Keratinocyte (primary cell): ENCODE results near the gene CC2D2A. TPM values are rescaled to one million over a fixed set of nuclear protein-coding genes. Genes with fewer than 3 reads are reported as not detected.
"Not testable (repeated sequence)": the region's sequence is repeated elsewhere in the genome, so short reads cannot be mapped to it uniquely, and the experiment has no call there.

Experiments used
- DNase-seq: peaks from one replicate; pipeline ENCODE4 v3.0.0-alpha.2; 2011; ENCODE audit warnings: low read depth, missing footprints, low spot score
- FAIRE-seq: peaks from 2 replicates; lab custom pipeline; 2011; peaks lifted over from hg19 to GRCh38; lab: Jason Lieb, UNC
- H2AFZ ChIP-seq: 2 replicates; pipeline ENCODE4 v1.6.0; 2012; ENCODE audit warnings: low read length, control low read depth, inconsistent platforms; ENCODE audit not compliant: control insufficient read depth
- H3K27ac ChIP-seq: 2 replicates; pipeline ENCODE4 v1.5.1; 2011; ENCODE audit warnings: low read length; ENCODE audit not compliant: control insufficient read depth, insufficient read depth
- H3K27me3 ChIP-seq: 3 replicates; pipeline ENCODE4 v1.6.0; 2011; ENCODE audit warnings: low read length; ENCODE audit not compliant: control insufficient read depth, insufficient read depth; ENCODE audit errors: extremely low read depth
- H3K36me3 ChIP-seq, 2 experiments: 2 replicates in 1 of 2; 3 replicates in 1 of 2; pipeline ENCODE4 v1.5.1; 2011; ENCODE audit warnings: low read length in 2 of 2, mild to moderate bottlenecking in 1 of 2; ENCODE audit not compliant: control insufficient read depth in 2 of 2, insufficient read depth in 2 of 2; ENCODE audit errors: extremely low read depth in 1 of 2
- H3K4me1 ChIP-seq: 3 replicates; pipeline ENCODE4 v1.5.1; 2011; ENCODE audit warnings: low read length; ENCODE audit not compliant: control insufficient read depth, insufficient read depth; ENCODE audit errors: extremely low read depth
- H3K4me2 ChIP-seq: 3 replicates; pipeline ENCODE4 v1.6.0; 2011; ENCODE audit warnings: low read depth, low read length; ENCODE audit not compliant: control insufficient read depth, insufficient read depth; ENCODE audit errors: extremely low read depth
- H3K4me3 ChIP-seq, 3 experiments: fragments of 200-600 bp in 1 of 3; sonication (generic) in 1 of 3; 2 replicates in 2 of 3; 3 replicates in 1 of 3; pipeline ENCODE4 v1.5.1; 2011 to 2016; ENCODE audit warnings: low read length in 3 of 3, mild to moderate bottlenecking in 3 of 3, control low read depth in 2 of 3, inconsistent platforms in 1 of 3, low read depth in 1 of 3, mixed read lengths in 1 of 3, mixed run types in 1 of 3, moderate library complexity in 1 of 3; ENCODE audit not compliant: control insufficient read depth in 2 of 3, insufficient read depth in 2 of 3; ENCODE audit errors: extremely low read depth in 1 of 3
- H3K79me2 ChIP-seq: 2 replicates; pipeline ENCODE4 v1.6.0; 2012; ENCODE audit warnings: low read length; ENCODE audit not compliant: control insufficient read depth, insufficient read depth
- H3K9ac ChIP-seq: 3 replicates; pipeline ENCODE4 v1.6.0; 2011; ENCODE audit warnings: low read length; ENCODE audit not compliant: control insufficient read depth, insufficient read depth; ENCODE audit errors: extremely low read depth
- H3K9me1 ChIP-seq: 3 replicates; pipeline ENCODE4 v1.6.0; 2011; ENCODE audit warnings: low read length; ENCODE audit not compliant: control insufficient read depth, insufficient read depth; ENCODE audit errors: extremely low read depth
- H3K9me3 ChIP-seq: 2 replicates; pipeline ENCODE4 v1.5.1; 2012; ENCODE audit warnings: low read depth, low read length; ENCODE audit not compliant: control insufficient read depth
- H4K20me1 ChIP-seq: 3 replicates; pipeline ENCODE4 v1.6.0; 2011; ENCODE audit warnings: low read length; ENCODE audit not compliant: control insufficient read depth, insufficient read depth; ENCODE audit errors: extremely low read depth
- CTCF ChIP-seq, 3 experiments: IDR thresholded peaks in 1 of 3; conservative IDR thresholded peaks in 1 of 3; optimal IDR thresholded peaks in 1 of 3; 2 replicates in 2 of 3; 3 replicates in 1 of 3; pipeline versions ENCODE3 to v1.5.1; 2011; ENCODE audit warnings: low read length in 3 of 3, mild to moderate bottlenecking in 3 of 3, moderate library complexity in 2 of 3, control low read depth in 1 of 3, inconsistent platforms in 1 of 3; ENCODE audit not compliant: insufficient read depth in 2 of 3; ENCODE audit errors: extremely low read depth in 1 of 3
- EZH2 ChIP-seq: IDR thresholded peaks from one replicate; pipeline ENCODE4 v1.6.1; 2012; ENCODE audit warnings: inconsistent platforms, mild to moderate bottlenecking, low read length, moderate library complexity
- dilution Hi-C: fragments of 300-500 bp; cut with MboI; formaldehyde crosslinking; loops from one replicate; pipeline ENCODE4 v1.7.0; 2020; ENCODE audit warnings: low sequenced_read_pairs; ENCODE audit not compliant: extremely low pct_ligation_motif_present
- polyA plus RNA-seq, 5 experiments: library from polyadenylated mRNA; depleted of rRNA in 3 of 5; stranded (reverse) in 3 of 5; stranded (forward) in 1 of 5; unstranded in 1 of 5; fragments of >200 nt; gene quantifications; 1 replicate in 1 of 5; 2 replicates in 3 of 5; 3 replicates in 1 of 5; pipeline versions ENCODE4 v1.2.1 to v1.2.3, GENCODE V29; 2011 to 2012; ENCODE audit warnings: missing spikeins in 2 of 5, low read depth in 1 of 5, low replicate concordance in 1 of 5

Gene CC2D2A
- polyA plus RNA-seq, 1 donor (not counting 4 experiments of a cell fraction or from before 2014, with no cell fraction given), result 11.8 TPM

GRCh38 chr4:15610855-15611254 lies 141.2 kb downstream of the CC2D2A start:
- Histone ChIP-seq H3K27me3 (no peaks in the 10 kb centered on the region), H3K4me3 (no peak overlapping the region), H4K20me1 (peaks cover 9% of the 10 kb centered on the region), H3K79me2 (peaks cover 16% of the 10 kb centered on the region), H3K9me1 (no peaks in the 10 kb centered on the region), H2AFZ (no peak overlapping the region), H3K4me1 (peaks cover 7% of the 10 kb centered on the region), H3K9ac (no peak overlapping the region), H3K4me2 (no peak overlapping the region), H3K36me3 (peaks cover 2 to 18% of the 10 kb centered on the region in 2 experiments), H3K9me3 (no peaks in the 10 kb centered on the region), H3K27ac (no peak overlapping the region)
- no peak for TF ChIP-seq EZH2
- no peak for TF ChIP-seq CTCF (optimal IDR thresholded peaks at IDR 0.05 in 1 of 3, IDR thresholded peaks at IDR 0.05 in 1 of 3, conservative IDR thresholded peaks at IDR 0.05 in 1 of 3; ENCODE audit: extremely low read depth in 1 of 3, insufficient read depth in 2 of 3, low read length in 3 of 3)
- dilution Hi-C loops, result no loop called here
- no peak for DNase-seq
- no peak for FAIRE-seq

- H3K9me1 ChIP-seq, result no peaks in the 10 kb centered on the region
- no peak overlapping the region for H3K9ac ChIP-seq
- H4K20me1 ChIP-seq, result peaks cover 11% of the 10 kb centered on the region
- peaks cover 27% of the 10 kb centered on the region for H3K79me2 ChIP-seq
- H3K9me3 ChIP-seq, result no peaks in the 10 kb centered on the region
- H3K36me3 ChIP-seq, result peaks cover 2 to 18% of the 10 kb centered on the region in 2 experiments
- dilution Hi-C loops, result no loop called here
- DNase-seq, result no peak
- FAIRE-seq, result no peak
- no peaks in the 10 kb centered on the region for H3K27me3 ChIP-seq
- peaks cover 7% of the 10 kb centered on the region for H3K4me1 ChIP-seq
- no peak overlapping the region for H3K4me2 ChIP-seq
- H2AFZ ChIP-seq, result no peak overlapping the region
- TF ChIP-seq CTCF (optimal IDR thresholded peaks at IDR 0.05 in 1 of 3, IDR thresholded peaks at IDR 0.05 in 1 of 3, conservative IDR thresholded peaks at IDR 0.05 in 1 of 3; ENCODE audit: extremely low read depth in 1 of 3, insufficient read depth in 2 of 3, low read length in 3 of 3) (no peak), EZH2 (no peak)
- no peak overlapping the region for H3K4me3 ChIP-seq
- H3K27ac ChIP-seq, result no peak overlapping the region
These were observed 142.5 kb downstream of the CC2D2A start for GRCh38 chr4:15612136-15612535.

GRCh38 chr4:15614891-15615290 lies 145.2 kb downstream of the CC2D2A start:
- H3K4me3 ChIP-seq, H3K4me1 ChIP-seq, DNase-seq, H3K27me3 ChIP-seq, dilution Hi-C loops, H2AFZ ChIP-seq, H3K9me1 ChIP-seq, H3K4me2 ChIP-seq, H3K27ac ChIP-seq, FAIRE-seq, H3K9ac ChIP-seq, H3K9me3 ChIP-seq: not testable (repeated sequence)
- Histone ChIP-seq H4K20me1 (peaks cover 12% of the 10 kb centered on the region), H3K36me3 (peaks cover 3 to 26% of the 10 kb centered on the region in 2 experiments), H3K79me2 (peaks cover 55% of the 10 kb centered on the region)

- H3K9ac ChIP-seq, H3K9me1 ChIP-seq, FAIRE-seq, dilution Hi-C loops, DNase-seq, H3K4me2 ChIP-seq, H3K9me3 ChIP-seq, H3K27me3 ChIP-seq, H3K4me1 ChIP-seq, H2AFZ ChIP-seq, H3K27ac ChIP-seq, H3K4me3 ChIP-seq: not testable (repeated sequence)
- Histone ChIP-seq H4K20me1 (peaks cover 16% of the 10 kb centered on the region), H3K79me2 (peaks cover 75% of the 10 kb centered on the region), H3K36me3 (peaks cover 1 to 16% of the 10 kb centered on the region in 2 experiments)
These were observed 147.7 kb downstream of the CC2D2A start for GRCh38 chr4:15617407-15617806.
